Erythroblast (primary cell): ENCODE results near the gene STOML1.

Experiments used
- GATA1 ChIP-seq: IDR thresholded peaks from 2 replicates; pipeline ENCODE4 v1.6.1; 2011; ENCODE audit warnings: low read depth, mild to moderate bottlenecking, control low read depth, low read length, moderate library complexity
- POLR2A ChIP-seq: IDR thresholded peaks from 2 replicates; pipeline ENCODE4 v1.6.1; 2011; ENCODE audit warnings: mild to moderate bottlenecking, low read length

GRCh38 chr15:73992594-73992898 lies 451 bp upstream of the STOML1 start:
- TF ChIP-seq POLR2A (no peak), GATA1 (no peak)
